Uterus (tissue), 2 donors: ENCODE data around the gene ATP13A3.

Source experiments
- CTCF ChIP-seq, 4 experiments: fragments of 200-600 bp in 2 of 4; fragments of 450-650 bp in 2 of 4; sonication (generic) in 2 of 4; IDR thresholded peaks; one replicate each; pipeline ENCODE4 v1.5.1; 2016 to 2019; ENCODE audit warnings: antibody characterized with exemption in 4 of 4, mild to moderate bottlenecking in 2 of 4, moderate library complexity in 1 of 4
- POLR2A ChIP-seq, 2 donors: fragments of 450-650 bp; IDR thresholded peaks; one replicate each; pipeline ENCODE4 v1.6.1; 2016; ENCODE audit warnings: antibody characterized with exemption in 2 of 2, mild to moderate bottlenecking in 1 of 2, moderate library complexity in 1 of 2

DNA sequence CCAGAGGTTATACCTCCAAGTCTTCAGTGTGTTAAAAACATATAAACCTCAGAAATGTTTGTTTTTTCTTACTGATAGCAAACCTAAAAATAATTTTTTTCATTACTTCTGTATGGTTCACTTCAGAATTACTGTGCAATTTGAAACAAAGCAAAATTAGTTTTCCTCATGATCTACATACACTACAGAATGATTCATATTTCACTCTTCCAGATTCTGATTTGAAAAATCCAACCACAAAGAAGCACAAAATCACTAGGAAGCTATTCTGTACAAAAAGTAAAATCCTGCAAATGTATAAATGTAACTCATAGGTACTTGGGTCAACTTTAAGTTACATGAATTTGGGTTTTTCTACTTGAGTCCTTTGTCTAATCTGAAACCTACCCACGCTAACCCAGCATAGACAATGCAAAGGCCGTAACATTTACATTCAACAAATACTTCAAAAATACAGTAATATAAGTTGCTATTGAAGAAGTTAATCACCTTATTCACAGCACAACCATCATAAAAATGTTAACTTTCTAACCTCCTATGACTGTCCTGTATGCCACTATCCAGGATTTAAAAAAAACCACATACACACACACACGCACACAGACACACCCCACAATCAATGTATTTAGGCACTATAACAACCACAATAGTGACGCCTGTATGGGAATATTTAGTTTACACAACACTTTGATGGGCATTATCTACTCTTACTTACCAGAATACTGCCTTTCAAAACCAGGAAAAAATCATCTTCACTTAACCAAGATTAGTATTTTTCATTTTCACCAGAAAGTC, 11.5 kb downstream of the ATP13A3 start:
- TF ChIP-seq CTCF (IDR thresholded peaks at IDR 0.05) (no peak), POLR2A (IDR thresholded peaks at IDR 0.05) (no peak)
